ENCODE measurements around the gene PPM1A. TPM values are rescaled to one million over a fixed set of nuclear protein-coding genes. Genes with fewer than 3 reads are reported as not detected.

Gene PPM1A
- total RNA-seq, 1 experiment from 2014 or later, result 41.7 TPM

- Histone ChIP-seq H3K27me3 (ENCODE audit: insufficient read depth, low read length) (no peaks in the 10 kb centered on the region), H3K27ac (ENCODE audit: insufficient read length, low read depth, low read length) (no peak overlapping the region), H2BK12ac (ENCODE audit: insufficient read length, low read depth, low read length) (no peak overlapping the region), H3K4me1 (ENCODE audit: insufficient read depth, low read length) (peaks cover 2% of the 10 kb centered on the region), H3K14ac (ENCODE audit: insufficient read depth, low read length) (no peak overlapping the region), H2BK20ac (ENCODE audit: low read depth, low read length, poor library complexity, severe bottlenecking) (no peak overlapping the region), H3K79me2 (ENCODE audit: insufficient read depth, low read length) (peaks cover 34% of the 10 kb centered on the region; the same call in 1 of the 2 replicates), H4K20me1 (ENCODE audit: control insufficient read depth, insufficient read depth, insufficient read length) (no peaks in the 10 kb centered on the region), H3T11ph (ENCODE audit: low read length) (no peak overlapping the region), H2AFZ (ENCODE audit: low read length) (no peak overlapping the region), H3K4me2 (ENCODE audit: insufficient read depth, insufficient read length, low read length) (no peak overlapping the region), H3K23me2 (ENCODE audit: insufficient read length, low read depth, low read length, poor library complexity, severe bottlenecking) (peaks cover 12% of the 10 kb centered on the region), H4K5ac (ENCODE audit: insufficient read length, low read depth, low read length) (no peak overlapping the region), H3K79me1 (ENCODE audit: insufficient read depth, low read depth, low read length, poor library complexity, severe bottlenecking) (no peaks in the 10 kb centered on the region), H2BK5ac (ENCODE audit: insufficient read length, low read length) (no peak overlapping the region), H2AK5ac (ENCODE audit: insufficient read length, low read length) (no peak overlapping the region), H4K8ac (replicated peaks; ENCODE audit: insufficient read length, low read depth, low read length) (no peak overlapping the region), H3K9ac (ENCODE audit: extremely low read depth, insufficient read length, low read length) (no peak overlapping the region), H3K9me3 (ENCODE audit: control insufficient read depth, low read depth, low read length) (no peaks in the 10 kb centered on the region), H2BK15ac (ENCODE audit: low read depth, low read length) (no peak overlapping the region), H3K56ac (ENCODE audit: insufficient read length, low read depth, low read length) (no peak overlapping the region), H2BK120ac (ENCODE audit: low read depth, low read length, poor library complexity, severe bottlenecking) (no peak overlapping the region), H3K23ac (ENCODE audit: insufficient read length, low read depth, low read length) (no peak overlapping the region), H3K18ac (ENCODE audit: insufficient read length, low read depth, low read length) (no peak overlapping the region), H3K4ac (ENCODE audit: low read depth, low read length) (no peak overlapping the region), H4K91ac (ENCODE audit: insufficient read length, low read depth, low read length) (no peak overlapping the region)
- Mint-ChIP-seq H3K36me3 (ENCODE audit: insufficient read depth in 1 of 3, low read depth in 3 of 3) (peaks cover 0 to 2% (median 0%) of the 10 kb centered on the region in 3 experiments; a peak in 2 of 7 replicates), H3K4me1 (peaks cover 47 to 49% of the 10 kb centered on the region in 2 experiments), H3K4me3 (no peak overlapping the region), H3K9me3 (peaks cover 0 to 1% of the 10 kb centered on the region in 2 experiments; a peak in 1 of 5 replicates), H3K27me3 (ENCODE audit: low read depth) (no peaks in the 10 kb centered on the region), H3K27ac (no peak overlapping the region)
- no CpG with 5 or more reads among the region's 2 CpGs for WGBS (ENCODE audit: extremely low coverage, insufficient read length, low lambda C conversion rate)
- TF ChIP-seq, protein P1, sequence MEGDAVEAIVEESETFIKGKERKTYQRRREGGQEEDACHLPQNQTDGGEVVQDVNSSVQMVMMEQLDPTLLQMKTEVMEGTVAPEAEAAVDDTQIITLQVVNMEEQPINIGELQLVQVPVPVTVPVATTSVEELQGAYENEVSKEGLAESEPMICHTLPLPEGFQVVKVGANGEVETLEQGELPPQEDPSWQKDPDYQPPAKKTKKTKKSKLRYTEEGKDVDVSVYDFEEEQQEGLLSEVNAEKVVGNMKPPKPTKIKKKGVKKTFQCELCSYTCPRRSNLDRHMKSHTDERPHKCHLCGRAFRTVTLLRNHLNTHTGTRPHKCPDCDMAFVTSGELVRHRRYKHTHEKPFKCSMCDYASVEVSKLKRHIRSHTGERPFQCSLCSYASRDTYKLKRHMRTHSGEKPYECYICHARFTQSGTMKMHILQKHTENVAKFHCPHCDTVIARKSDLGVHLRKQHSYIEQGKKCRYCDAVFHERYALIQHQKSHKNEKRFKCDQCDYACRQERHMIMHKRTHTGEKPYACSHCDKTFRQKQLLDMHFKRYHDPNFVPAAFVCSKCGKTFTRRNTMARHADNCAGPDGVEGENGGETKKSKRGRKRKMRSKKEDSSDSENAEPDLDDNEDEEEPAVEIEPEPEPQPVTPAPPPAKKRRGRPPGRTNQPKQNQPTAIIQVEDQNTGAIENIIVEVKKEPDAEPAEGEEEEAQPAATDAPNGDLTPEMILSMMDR (conservative IDR thresholded peaks at IDR 0.05), result no peak
- DNase-seq, result no peak
Measured at GRCh38 chr14:60252630-60253029, 3.6 kb downstream of the PPM1A start.

Data from H9 (cell line).